ENCODE data around the gene GFRA1. TPM values are rescaled to one million over a fixed set of nuclear protein-coding genes. Genes with fewer than 3 reads are reported as not detected.

Gene GFRA1
- total RNA-seq, 4 donors from 2014 or later, result 1.8 to 21.4 (median 12.1) TPM

- no peak for TF ChIP-seq CTCF (IDR thresholded peaks at IDR 0.05)
- no peak for TF ChIP-seq POLR2A (IDR thresholded peaks at IDR 0.05)
- no peak for DNase-seq
- H3K4me1 ChIP-seq, result no peaks in the 10 kb centered on the region
- no peak overlapping the region for H3K4me3 ChIP-seq
- no peak overlapping the region for H3K27ac ChIP-seq
- no peaks in the 10 kb centered on the region for H3K36me3 ChIP-seq
- no peaks in the 10 kb centered on the region for H3K27me3 ChIP-seq
- no peaks in the 10 kb centered on the region for H3K9me3 ChIP-seq
These were observed 242.4 kb downstream of the GFRA1 start for GRCh38 chr10:116030576-116030975.

- no peaks in the 10 kb centered on the region for H3K36me3 ChIP-seq
- H3K27me3 ChIP-seq, result no peaks in the 10 kb centered on the region
- no peak for TF ChIP-seq POLR2A (IDR thresholded peaks at IDR 0.05)
- H3K4me1 ChIP-seq, result no peaks in the 10 kb centered on the region
- no peak overlapping the region for H3K27ac ChIP-seq
- DNase-seq, result no peak
- H3K9me3 ChIP-seq, result no peaks in the 10 kb centered on the region
- H3K4me3 ChIP-seq, result no peak overlapping the region
These were observed 243.2 kb downstream of the GFRA1 start for GRCh38 chr10:116029826-116030225.

- H3K27me3 ChIP-seq, result no peaks in the 10 kb centered on the region
- no peaks in the 10 kb centered on the region for H3K36me3 ChIP-seq
- no peak for DNase-seq
- TF ChIP-seq CTCF (IDR thresholded peaks at IDR 0.05) (no peak), POLR2A (IDR thresholded peaks at IDR 0.05) (no peak)
- no peak overlapping the region for H3K4me3 ChIP-seq
- H3K27ac ChIP-seq, result no peak overlapping the region
- H3K9me3 ChIP-seq, result no peaks in the 10 kb centered on the region
- no peaks in the 10 kb centered on the region for H3K4me1 ChIP-seq
These were observed 245.7 kb downstream of the GFRA1 start for GRCh38 chr10:116027355-116027754.

- no peaks in the 10 kb centered on the region for H3K9me3 ChIP-seq
- TF ChIP-seq CTCF (IDR thresholded peaks at IDR 0.05), result no peak
- no peak for DNase-seq
- no peaks in the 10 kb centered on the region for H3K4me1 ChIP-seq
- H3K27me3 ChIP-seq, result no peaks in the 10 kb centered on the region
- no peak overlapping the region for H3K27ac ChIP-seq
- no peaks in the 10 kb centered on the region for H3K36me3 ChIP-seq
- H3K4me3 ChIP-seq, result no peak overlapping the region
These were observed 246.3 kb downstream of the GFRA1 start for GRCh38 chr10:116026725-116027124.

GRCh38 chr10:116026315-116026714 is 246.7 kb downstream of the GFRA1 start:
- H3K27ac ChIP-seq, result no peak overlapping the region

GRCh38 chr10:116024271-116024878 is 248.6 kb downstream of the GFRA1 start:
- Histone ChIP-seq H3K4me1 (no peaks in the 10 kb centered on the region), H3K36me3 (no peaks in the 10 kb centered on the region)

More at GRCh38 chr10:116026315-116026714, 246.7 kb downstream of the GFRA1 start:
- H3K36me3 ChIP-seq, result no peaks in the 10 kb centered on the region
- TF ChIP-seq POLR2A (IDR thresholded peaks at IDR 0.05) (no peak), CTCF (IDR thresholded peaks at IDR 0.05) (no peak)
- H3K27me3 ChIP-seq, result no peaks in the 10 kb centered on the region
- H3K4me1 ChIP-seq, result no peaks in the 10 kb centered on the region
- DNase-seq, result no peak
- H3K4me3 ChIP-seq, result no peak overlapping the region
- no peaks in the 10 kb centered on the region for H3K9me3 ChIP-seq

More at GRCh38 chr10:116024271-116024878, 248.6 kb downstream of the GFRA1 start:
- no peak for DNase-seq
- Histone ChIP-seq H3K27ac (no peak overlapping the region), H3K27me3 (no peaks in the 10 kb centered on the region), H3K9me3 (no peaks in the 10 kb centered on the region), H3K4me3 (no peak overlapping the region)
- TF ChIP-seq POLR2A (IDR thresholded peaks at IDR 0.05) (no peak), CTCF (IDR thresholded peaks at IDR 0.05) (no peak)

All from Peyer's patch (tissue), 4 donors.